Dermis microvascular lymphatic vessel endothelial cell (primary cell): ENCODE data around the gene ADAMTSL1. TPM values are rescaled to one million over a fixed set of nuclear protein-coding genes. Genes with fewer than 3 reads are reported as not detected.

Source experiments
- DNase-seq, 2 donors: peaks; one replicate each; pipeline versions ENCODE4 v3.0.0 to v3.0.0-alpha.2; 2010; ENCODE audit warnings: low read depth in 2 of 2
- total RNA-seq: library from RNA; depleted of rRNA; stranded (reverse); fragments of >200 nt; gene quantifications from 2 replicates; pipeline ENCODE4 v1.2.1, GENCODE V29; 2014

The ADAMTSL1 gene
- total RNA-seq, 1 donor from 2014 or later = 9.1 TPM

GRCh38 chr9:18723366-18723765, 249.4 kb downstream of the ADAMTSL1 start:
- no peak for DNase-seq

DNA sequence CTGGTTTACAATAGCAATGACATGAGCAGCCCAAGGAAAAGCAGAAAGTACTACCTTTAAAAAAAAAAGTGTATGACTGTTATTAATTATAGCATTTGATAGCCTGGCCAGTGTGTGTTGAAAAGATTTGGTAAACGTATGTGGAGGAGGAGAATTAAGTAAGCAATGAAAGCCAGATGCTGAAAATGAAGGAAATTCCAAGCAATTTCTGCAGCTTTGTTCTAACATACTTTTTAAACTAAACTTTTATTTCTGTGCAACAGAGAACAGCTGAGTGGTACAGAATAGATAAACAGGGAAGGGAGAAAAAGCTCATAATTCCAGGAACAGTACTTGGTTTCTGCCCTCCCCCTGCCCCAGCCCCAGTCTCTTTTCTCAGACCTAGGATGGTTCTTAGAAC, 252.6 kb downstream of the ADAMTSL1 start:
- no peak for DNase-seq

DNA sequence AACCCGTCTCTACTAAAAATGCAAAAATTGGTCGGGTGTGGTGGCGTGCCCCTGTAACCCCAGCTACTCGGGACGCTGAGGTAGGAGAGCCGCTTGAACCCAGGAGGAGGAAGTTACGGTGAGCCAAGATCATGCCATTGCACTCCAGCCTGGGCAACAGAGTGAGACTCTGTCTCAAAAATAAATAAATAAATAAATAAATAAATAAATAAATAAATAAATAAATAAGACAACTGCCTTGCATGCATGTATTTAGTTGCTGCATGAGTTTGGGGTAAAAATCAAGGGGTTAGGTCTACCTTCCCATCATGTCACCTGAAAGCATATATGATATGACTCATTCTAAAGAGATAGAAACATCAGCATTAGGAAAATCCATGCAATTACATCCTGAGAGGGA, 254.0 kb downstream of the ADAMTSL1 start:
- no peak for DNase-seq

GRCh38 chr9:18728642-18729041, 254.7 kb downstream of the ADAMTSL1 start:
- no peak for DNase-seq

- DNase-seq = peak; percentile 25 to 52
Observed at GRCh38 chr9:18730241-18730640, 256.3 kb downstream of the ADAMTSL1 start.

GRCh38 chr9:18739127-18739526, 265.2 kb downstream of the ADAMTSL1 start:
- DNase-seq = no peak

DNA sequence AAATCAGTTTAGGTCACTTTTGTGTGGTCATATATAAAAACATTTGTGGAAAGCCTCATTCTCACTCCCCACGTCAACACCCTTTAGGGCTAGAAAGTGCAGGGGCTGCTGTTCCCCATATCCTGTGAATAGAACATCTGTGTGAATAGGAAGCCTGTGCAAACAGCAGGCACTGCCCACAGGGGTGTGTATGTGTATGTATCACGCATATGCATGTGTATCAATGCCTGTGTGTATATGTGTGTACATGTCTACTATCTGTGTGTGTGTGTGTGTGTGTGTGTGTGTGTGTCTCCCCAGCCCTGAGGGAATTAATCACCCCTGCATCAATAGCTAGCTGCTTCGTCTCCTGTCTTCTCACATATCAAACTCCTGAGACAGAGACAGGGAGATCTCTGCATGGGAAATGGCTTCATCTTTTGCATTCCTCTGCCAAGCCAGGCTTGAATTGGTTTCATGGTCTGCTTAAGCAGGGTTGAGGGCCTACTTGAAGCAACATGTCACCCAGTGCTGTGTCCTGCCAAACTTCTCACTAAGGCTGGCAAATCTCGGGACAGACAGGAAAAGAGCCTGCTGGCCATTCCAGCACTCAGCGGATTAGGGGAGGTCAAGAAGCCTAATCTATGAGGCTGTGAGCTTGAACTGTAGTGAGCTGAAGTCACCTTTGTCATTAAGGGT, 265.8 kb downstream of the ADAMTSL1 start:
- DNase-seq = no peak

- no peak for DNase-seq
Observed at GRCh38 chr9:18741359-18741758, 267.4 kb downstream of the ADAMTSL1 start.

- no peak for DNase-seq
Observed at GRCh38 chr9:18741945-18742344, 268.0 kb downstream of the ADAMTSL1 start.

- DNase-seq = no peak
Observed at GRCh38 chr9:18743421-18743820, 269.5 kb downstream of the ADAMTSL1 start.

DNA sequence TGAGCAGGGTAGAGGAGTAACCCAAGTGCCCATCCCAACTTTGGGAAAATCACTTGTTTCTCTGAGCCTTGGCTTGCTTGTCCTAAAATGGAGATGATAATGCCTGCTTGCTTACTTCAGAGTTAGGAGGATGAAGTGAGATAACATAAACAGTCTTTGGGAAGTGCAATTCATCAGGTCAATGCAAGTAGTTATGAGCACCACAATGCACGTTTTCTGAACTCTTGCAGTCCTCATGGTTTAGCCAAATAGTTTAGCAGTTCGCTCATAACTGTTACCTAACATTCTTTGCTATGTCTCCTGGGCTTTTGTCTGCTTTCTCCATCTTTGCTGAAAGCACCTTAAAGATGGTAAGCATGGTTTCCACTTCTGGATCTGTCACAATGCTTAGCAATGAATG, 270.0 kb downstream of the ADAMTSL1 start:
- DNase-seq = no peak

- DNase-seq = no peak
Observed at GRCh38 chr9:18745710-18746109, 271.8 kb downstream of the ADAMTSL1 start.

- DNase-seq = peak in 1 of 2 donors; percentile 8
Observed at GRCh38 chr9:18746631-18747030, 272.7 kb downstream of the ADAMTSL1 start.

- no peak for DNase-seq
Observed at GRCh38 chr9:18747595-18747994, 273.6 kb downstream of the ADAMTSL1 start.

GRCh38 chr9:18748251-18748701, 274.3 kb downstream of the ADAMTSL1 start:
- no peak for DNase-seq

- no peak for DNase-seq
Observed at GRCh38 chr9:18749711-18750110, 275.8 kb downstream of the ADAMTSL1 start.

DNA sequence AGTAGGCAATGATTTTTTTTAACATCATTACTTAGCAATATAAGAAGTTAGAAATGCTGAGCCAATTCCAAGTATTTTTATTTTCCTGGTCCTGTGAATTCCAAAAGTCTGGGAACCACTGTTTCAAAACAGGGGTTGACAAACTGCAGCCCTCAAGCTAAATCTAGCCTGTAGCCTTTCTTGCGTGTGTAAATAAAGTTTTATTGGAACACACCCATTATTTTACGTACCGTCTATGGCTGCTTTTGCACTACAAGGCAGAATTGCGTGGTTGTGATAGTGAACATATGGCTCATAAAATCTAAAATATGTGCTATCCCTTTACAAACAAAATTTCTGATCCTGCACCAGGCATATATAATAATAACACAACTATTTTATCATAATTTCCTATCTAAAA, 280.0 kb downstream of the ADAMTSL1 start:
- DNase-seq = no peak

- DNase-seq = no peak
Observed at GRCh38 chr9:18754537-18754936, 280.6 kb downstream of the ADAMTSL1 start.

GRCh38 chr9:18755263-18755662, 281.3 kb downstream of the ADAMTSL1 start:
- DNase-seq = no peak

DNA sequence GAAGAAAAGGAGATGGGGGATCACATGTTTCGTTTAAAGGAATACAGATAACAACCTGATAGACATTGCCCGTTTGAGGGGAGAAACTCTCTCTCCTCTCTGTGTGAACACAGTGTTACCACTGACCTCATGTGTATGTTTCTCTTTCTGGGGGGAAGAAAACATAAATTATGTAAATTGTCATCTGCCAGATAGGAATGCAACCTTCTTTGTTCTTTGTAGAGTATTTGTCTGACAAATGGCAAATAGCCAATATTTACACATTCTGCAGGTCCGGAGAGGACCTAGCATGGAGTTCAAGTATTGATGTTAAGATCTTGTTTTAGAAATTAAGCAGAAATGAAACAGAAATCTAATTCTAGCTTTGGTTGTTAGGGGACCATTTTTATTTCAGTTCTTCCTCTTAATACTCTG, 282.8 kb downstream of the ADAMTSL1 start:
- peak; percentile 11 to 66 for DNase-seq

- DNase-seq = no peak
Observed at GRCh38 chr9:18759827-18760226, 285.9 kb downstream of the ADAMTSL1 start.

GRCh38 chr9:18761742-18762300, 287.9 kb downstream of the ADAMTSL1 start:
- DNase-seq = no peak

- no peak for DNase-seq
Observed at GRCh38 chr9:18766989-18767550, 293.1 kb downstream of the ADAMTSL1 start.
